Measurements from ENCODE around the gene GFOD1.

The GFOD1 gene

GRCh38 chr6:13431059-13431656 lies 56.2 kb downstream of the GFOD1 start:
- no peak for TF ChIP-seq CTCF (IDR thresholded peaks at IDR 0.05; ENCODE audit: low read depth, low read length)
- DNase-seq (ENCODE audit: extremely low read depth, low read depth), result no peak

GRCh38 chr6:13429406-13429753 lies 58.0 kb downstream of the GFOD1 start:
- TF ChIP-seq CTCF (IDR thresholded peaks at IDR 0.05; ENCODE audit: low read depth, low read length), result no peak
- DNase-seq (ENCODE audit: extremely low read depth, low read depth), result no peak

- DNase-seq (ENCODE audit: extremely low read depth, low read depth), result no peak
Measured at GRCh38 chr6:13428583-13429405, 58.6 kb downstream of the GFOD1 start.

GRCh38 chr6:13427801-13428582 lies 59.4 kb downstream of the GFOD1 start:
- TF ChIP-seq CTCF (IDR thresholded peaks at IDR 0.05; ENCODE audit: low read depth, low read length), result no peak
- no peak for DNase-seq (ENCODE audit: extremely low read depth, low read depth)

More at GRCh38 chr6:13428583-13429405, 58.6 kb downstream of the GFOD1 start:
- no peak for TF ChIP-seq CTCF (IDR thresholded peaks at IDR 0.05; ENCODE audit: low read depth, low read length)

GRCh38 chr6:13427316-13427715 lies 60.1 kb downstream of the GFOD1 start:
- no peak for DNase-seq (ENCODE audit: extremely low read depth, low read depth)
- no peak for TF ChIP-seq CTCF (IDR thresholded peaks at IDR 0.05; ENCODE audit: low read depth, low read length)

- no peak for DNase-seq (ENCODE audit: extremely low read depth, low read depth)
Measured at GRCh38 chr6:13425943-13426931, 61.2 kb downstream of the GFOD1 start.

More at GRCh38 chr6:13425943-13426931, 61.2 kb downstream of the GFOD1 start:
- no peak for TF ChIP-seq CTCF (IDR thresholded peaks at IDR 0.05; ENCODE audit: low read depth, low read length)
